HG02852 (cell line): ENCODE measurements around the gene LARP1B.
"Not testable (repeated sequence)": the region's sequence is repeated elsewhere in the genome, so short reads cannot be mapped to it uniquely, and the experiment has no call there.

ENCODE experiments used
- ATAC-seq: cut with Tn5 transposase; IDR thresholded peaks from one replicate; pipeline ENCODE4 v1.9.1; 2021; ENCODE audit warnings: mild to moderate bottlenecking, moderate library complexity; ENCODE audit not compliant: unreplicated experiment

LARP1B gene

DNA sequence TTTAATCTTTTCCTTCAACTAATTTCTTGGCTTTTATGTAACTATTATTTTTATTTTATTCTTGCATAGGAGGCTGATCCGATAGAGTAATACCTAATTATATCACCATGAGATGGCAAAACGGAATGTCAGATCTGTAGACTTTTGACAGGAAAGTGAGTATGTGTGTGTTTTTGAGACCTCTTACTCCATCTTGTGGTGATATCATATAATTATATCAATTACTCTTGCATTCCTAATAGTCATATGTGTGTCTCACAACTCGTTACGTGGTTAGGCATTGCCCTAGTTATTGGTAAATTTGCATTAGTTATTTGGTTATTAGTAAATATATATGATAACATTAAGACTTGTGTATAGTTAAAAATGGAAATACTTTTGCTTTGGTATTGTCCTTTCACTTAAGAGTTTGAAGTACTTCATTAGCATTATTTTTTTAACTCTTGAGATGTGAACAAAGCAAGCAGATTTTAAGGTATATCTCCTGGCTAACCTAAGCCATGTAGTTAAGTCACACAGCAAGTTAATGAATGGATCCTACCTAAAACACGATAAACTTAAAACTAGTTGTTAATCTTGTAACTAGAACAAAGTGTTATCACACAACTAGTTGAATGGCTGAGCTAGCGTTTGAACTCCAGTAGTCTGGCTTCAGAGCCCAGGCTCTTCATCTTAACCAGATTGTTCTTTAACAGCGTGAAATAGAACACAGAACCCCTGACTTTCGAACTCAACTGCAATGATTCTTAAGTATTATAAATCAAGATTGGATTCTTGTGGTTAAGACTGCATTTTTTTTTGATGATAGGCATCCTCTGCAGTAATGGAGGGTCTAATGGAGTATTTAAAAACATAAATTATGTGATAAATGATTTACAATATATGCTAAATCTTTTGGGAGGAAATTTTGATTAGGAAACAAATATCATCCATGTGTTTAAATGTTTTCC, 159.4 kb downstream of the LARP1B start:
- ATAC-seq: peak; percentile 76

- ATAC-seq: no peak
Measured at GRCh38 chr4:128221586-128221985, 160.5 kb downstream of the LARP1B start.

DNA sequence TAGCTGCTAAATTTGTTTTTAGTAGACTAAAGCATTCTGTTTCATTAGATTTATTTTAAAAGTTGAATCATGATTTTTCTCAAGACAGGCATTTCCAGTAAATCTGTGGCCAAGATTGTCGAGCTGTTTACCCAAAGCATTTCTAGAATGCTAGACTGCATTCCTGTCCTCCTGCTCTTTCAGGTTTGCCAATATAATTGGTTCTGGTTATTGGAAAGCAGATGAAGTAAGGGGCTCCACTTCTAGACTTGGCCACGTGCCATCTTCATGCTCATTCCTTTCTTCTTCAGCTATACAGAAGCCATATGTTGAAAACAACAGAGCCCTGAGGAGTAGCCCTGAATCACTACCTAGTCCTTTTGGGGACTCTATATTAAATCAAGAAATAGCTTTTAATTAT, 164.0 kb downstream of the LARP1B start:
- no peak for ATAC-seq

- ATAC-seq: no peak
Measured at GRCh38 chr4:128227991-128228571, 167.0 kb downstream of the LARP1B start.

DNA sequence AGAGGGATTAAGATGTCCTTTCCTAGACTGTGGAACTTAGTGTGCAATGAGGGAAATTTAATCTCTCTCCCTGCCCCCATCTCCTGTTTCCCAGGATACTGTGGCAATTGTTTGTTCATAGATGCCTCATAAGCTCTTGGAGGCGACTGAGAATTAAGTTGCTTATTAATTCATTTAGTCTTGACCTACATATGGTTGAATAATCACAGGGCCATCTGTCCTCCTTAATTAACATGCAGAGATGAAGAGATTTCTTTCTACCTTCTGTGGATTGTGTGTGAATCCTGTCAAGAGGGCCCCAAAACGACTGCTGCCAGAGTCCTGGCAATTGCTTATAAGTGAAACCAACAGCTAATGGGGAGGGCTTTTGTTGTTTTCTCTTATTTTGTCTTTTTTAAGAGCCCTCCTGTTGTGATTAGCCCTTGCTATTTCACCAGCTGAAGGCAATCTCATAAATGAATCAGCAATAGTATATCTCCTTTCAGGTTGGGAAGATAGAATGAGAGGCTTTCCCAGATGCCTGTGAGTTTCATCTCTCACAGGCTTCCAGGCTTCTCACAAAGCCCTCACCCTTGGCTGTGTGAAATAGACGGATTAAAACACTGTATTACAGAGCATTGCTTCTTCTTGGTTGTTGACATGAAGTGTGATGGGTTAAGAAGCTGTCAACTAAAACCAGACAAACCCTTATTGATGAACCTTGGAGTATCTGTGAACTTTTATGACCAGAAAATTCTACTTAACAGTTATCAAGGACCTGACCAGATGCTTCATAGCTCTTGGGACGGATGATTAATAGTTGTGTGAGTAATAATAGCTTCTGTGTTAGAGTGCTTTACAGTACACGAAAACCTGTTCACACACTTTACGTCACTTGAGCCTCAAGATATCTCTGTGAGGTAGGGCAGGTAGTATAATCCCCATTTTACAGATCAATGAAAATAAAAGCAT, 168.0 kb downstream of the LARP1B start:
- no peak for ATAC-seq

GRCh38 chr4:128232719-128233118, 171.6 kb downstream of the LARP1B start:
- ATAC-seq: no peak

DNA sequence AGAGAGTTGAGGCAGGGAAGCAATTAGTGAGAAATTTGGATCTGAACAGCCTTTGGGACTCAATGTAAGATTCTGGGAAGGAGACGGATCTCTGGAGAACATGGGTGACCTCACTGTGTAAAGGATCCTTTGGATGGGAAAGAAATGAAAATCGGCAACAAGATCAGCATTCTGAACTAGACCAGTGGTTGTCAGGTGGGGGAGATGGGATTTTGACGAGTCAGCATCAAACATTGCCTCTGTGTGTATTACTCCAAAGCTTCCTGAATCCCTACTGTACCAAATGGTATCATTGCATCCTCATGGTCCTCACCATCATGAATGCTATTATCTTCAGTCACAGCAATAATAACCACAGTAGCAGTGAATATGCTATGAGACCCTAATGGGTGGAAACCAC, 173.7 kb downstream of the LARP1B start:
- no peak for ATAC-seq

- peak; percentile 34 for ATAC-seq
Measured at GRCh38 chr4:128241019-128241418, 179.9 kb downstream of the LARP1B start.

DNA sequence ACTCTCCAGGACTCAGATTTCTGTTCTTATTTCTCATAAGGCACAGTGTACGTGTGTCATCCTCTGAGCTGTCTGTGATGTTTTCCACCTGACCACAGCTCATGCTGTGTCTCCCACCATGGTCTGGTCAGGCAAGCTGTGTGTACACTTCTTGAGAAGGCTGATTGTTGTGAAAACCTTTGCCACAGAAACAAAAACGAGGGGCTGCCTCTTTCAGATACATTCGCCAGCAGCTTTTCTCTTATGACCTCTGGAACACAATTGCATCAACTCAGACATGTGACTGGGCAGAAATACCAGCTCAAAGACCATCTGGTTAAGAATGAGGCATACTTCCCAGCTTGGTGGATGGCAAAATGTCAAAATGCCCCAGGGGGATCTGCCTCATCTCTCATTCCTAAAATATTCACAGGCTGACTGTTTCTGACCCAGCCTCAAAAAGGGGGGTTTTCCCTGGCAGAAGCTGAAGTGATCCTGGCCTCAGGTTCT, 180.4 kb downstream of the LARP1B start:
- peak; percentile 58 for ATAC-seq

DNA sequence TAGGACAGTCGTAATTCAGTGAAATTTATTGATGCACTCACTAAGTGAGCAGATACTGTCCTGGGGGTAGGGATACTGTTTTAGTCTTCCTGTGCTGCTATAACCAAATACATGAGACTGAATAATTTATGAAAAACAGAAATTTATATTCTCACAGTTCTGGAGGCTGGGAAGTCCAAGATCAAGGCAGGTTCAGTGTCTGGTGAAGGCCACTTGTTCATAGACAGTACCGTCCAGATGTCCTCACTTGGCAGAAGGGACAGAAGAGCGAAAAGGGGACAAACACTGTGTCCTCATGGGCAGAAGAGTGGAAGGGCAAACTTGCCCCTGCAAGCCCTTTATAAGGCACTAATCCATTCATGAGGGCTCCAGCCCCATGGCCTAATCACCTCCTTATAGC, 180.9 kb downstream of the LARP1B start:
- ATAC-seq: no peak

GRCh38 chr4:128242601-128243000, 181.5 kb downstream of the LARP1B start:
- no peak for ATAC-seq

GRCh38 chr4:128244379-128244778, 183.3 kb downstream of the LARP1B start:
- no peak for ATAC-seq

GRCh38 chr4:128245391-128245790, 184.3 kb downstream of the LARP1B start:
- ATAC-seq: not testable (repeated sequence)

GRCh38 chr4:128247906-128248305, 186.8 kb downstream of the LARP1B start:
- no peak for ATAC-seq

- ATAC-seq: no peak
Measured at GRCh38 chr4:128249787-128250668, 188.9 kb downstream of the LARP1B start.

DNA sequence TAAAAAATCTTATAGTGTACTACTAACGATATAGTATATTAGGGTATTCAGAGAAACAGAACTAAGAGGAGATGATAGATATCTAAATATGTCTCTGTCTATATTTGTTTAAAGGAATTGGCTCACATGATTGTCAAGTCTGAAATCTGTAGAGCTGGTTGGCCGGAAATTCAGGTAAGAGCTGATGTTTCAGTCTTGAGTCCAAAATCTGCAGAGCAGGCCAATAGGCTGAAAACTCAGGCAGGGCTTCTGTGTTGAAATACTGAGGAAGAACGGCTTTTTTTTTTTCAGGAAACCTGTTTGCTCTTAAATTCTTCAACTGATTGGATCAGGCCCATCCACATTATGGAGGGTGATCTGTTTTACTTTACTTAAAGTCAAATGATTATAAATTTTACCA, 194.8 kb downstream of the LARP1B start:
- no peak for ATAC-seq

- no peak for ATAC-seq
Measured at GRCh38 chr4:128256539-128256938, 195.4 kb downstream of the LARP1B start.

- not testable (repeated sequence) for ATAC-seq
Measured at GRCh38 chr4:128258166-128258565, 197.1 kb downstream of the LARP1B start.

- ATAC-seq: not testable (repeated sequence)
Measured at GRCh38 chr4:128259889-128260288, 198.8 kb downstream of the LARP1B start.
